Suprapubic skin (tissue), 4 donors: Measurements from ENCODE around the gene GFOD2.

Experiments used
- CTCF ChIP-seq, 2 donors: fragments of 200-600 bp in 1 of 2; fragments of 450-650 bp in 1 of 2; sonication (generic) in 1 of 2; IDR thresholded peaks; one replicate each; pipeline ENCODE4 v1.5.1; 2016 to 2019; ENCODE audit warnings: antibody characterized with exemption in 2 of 2, mild to moderate bottlenecking in 1 of 2, moderate library complexity in 1 of 2
- EP300 ChIP-seq: sonication (generic); formaldehyde crosslinking; IDR thresholded peaks from one replicate; pipeline ENCODE4 v1.6.1; 2017; ENCODE audit warnings: antibody characterized with exemption
- POLR2AphosphoS5 ChIP-seq, 3 donors: sonication (generic); formaldehyde crosslinking; IDR thresholded peaks; one replicate each; pipeline ENCODE4 v1.6.1; 2017; ENCODE audit warnings: antibody characterized with exemption in 3 of 3

GRCh38 chr16:67763066-67763465 lies 44.0 kb upstream of the GFOD2 start:
- no peak for TF ChIP-seq CTCF (IDR thresholded peaks at IDR 0.05)
- TF ChIP-seq EP300, result no peak
- no peak for TF ChIP-seq POLR2AphosphoS5 (IDR thresholded peaks at IDR 0.05)
